Breast epithelium (tissue), 3 donors: ENCODE measurements around the gene FAM187B.

Experiments used
- CTCF ChIP-seq, 3 donors: fragments of 450-650 bp; IDR thresholded peaks; one replicate each; pipeline ENCODE4 v1.5.1; 2016 to 2017; ENCODE audit warnings: antibody characterized with exemption in 3 of 3, mild to moderate bottlenecking in 3 of 3, moderate library complexity in 3 of 3
- POLR2A ChIP-seq: fragments of 450-650 bp; IDR thresholded peaks from one replicate; pipeline ENCODE4 v1.6.1; 2016; ENCODE audit warnings: antibody characterized with exemption, mild to moderate bottlenecking, moderate library complexity
- POLR2AphosphoS5 ChIP-seq, 3 donors: sonication (generic); formaldehyde crosslinking; IDR thresholded peaks; one replicate each; pipeline ENCODE4 v1.6.1; 2017; ENCODE audit warnings: antibody characterized with exemption in 3 of 3

DNA sequence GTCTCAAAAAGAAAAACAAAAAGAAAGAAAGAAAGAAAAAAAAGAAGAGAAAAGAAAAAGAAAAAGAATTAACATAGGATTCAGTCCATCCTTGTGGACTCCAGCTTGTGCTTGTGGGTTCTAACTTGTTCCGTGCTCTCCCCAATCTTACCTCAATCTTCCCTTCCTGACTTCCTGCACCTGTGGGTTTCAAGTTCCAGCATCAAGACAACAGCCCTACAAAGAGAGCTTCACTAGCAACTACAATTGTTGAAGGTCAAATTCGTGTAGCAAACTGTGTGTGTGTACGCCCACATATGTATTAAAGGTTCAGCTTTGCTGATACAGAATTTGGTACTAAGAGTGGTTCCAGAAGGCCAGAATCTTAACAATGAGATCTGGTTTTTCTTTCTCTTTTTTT, 48.7 kb downstream of the FAM187B start:
- TF ChIP-seq CTCF (IDR thresholded peaks at IDR 0.05): no peak
- TF ChIP-seq POLR2A: no peak
- TF ChIP-seq POLR2AphosphoS5 (IDR thresholded peaks at IDR 0.05): no peak
